Activated gamma-delta T cell (primary cell): Measurements from ENCODE around the gene PPP1R1B.

ENCODE experiments used
- DNase-seq: peaks from one replicate; lab custom pipeline; 2025; lab: John Stamatoyannopoulos, UW

Gene PPP1R1B

DNA sequence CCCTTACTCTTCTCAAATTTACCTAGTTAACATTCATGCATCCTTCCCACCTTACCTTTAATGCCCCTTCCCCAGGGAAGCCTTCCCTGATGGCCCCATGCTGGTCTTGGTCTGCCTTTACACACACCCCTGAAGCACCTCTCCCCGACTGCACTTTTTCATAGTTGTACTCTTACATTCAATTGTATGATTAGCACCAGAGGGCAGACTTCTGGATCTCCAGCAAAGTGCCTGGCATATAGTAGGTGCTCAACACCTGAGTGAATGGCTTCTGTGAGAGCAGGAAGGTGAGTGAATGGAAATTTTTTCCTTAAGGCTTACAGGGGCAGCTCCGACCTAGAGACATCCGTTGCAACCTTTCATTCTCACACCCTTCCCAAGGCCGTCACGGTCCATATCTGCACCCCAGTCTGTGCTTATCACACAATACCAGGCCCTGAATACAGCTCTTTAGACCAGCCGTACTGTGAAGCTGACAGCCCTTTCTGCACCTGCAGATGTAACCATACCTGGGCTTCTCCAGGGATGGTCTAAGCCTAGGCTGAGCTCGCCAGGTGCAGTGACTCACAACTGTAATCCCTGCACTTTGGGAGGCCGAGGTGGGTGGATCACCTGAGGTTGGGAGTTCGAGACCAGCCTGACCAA, 56.7 kb downstream of the PPP1R1B start:
- no peak for DNase-seq

DNA sequence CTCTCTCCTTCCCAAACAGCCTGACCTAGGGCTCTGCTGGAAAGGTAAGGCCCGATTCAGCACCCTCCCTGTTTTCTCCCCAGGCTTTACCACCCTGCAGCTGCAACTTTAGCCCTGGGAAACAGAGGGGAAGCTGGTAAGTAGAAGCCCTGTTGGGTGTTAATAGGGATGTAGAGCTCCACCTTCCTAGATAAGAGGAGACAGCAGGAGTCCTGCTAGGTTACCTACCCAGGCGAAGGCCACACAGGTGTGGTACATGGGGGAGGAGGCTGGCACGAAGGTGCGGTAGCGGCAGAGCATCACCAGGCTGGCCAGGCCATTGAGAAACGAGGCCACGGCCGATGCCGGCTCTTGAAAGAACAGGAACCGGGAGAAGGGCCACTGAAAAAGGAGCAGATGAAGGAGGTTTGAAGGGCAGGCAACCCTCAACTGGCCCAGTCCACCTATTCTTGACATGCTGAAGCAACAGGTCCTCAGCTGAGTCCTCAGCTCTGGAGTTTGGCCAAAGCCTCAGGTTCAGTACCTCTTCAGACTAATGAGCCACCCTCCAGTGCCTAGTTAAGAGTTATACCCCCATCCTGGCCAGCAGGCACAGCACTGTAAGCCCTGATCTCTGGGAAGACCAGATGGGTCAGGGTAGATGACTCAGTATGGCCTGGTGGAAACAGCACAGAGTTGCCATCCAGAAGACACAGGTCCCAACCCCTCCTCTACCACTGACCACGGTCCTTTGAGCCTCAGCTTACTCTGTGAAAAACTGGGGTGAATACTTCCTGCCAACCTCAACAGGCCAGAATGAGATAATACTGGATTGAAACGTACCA, 57.8 kb downstream of the PPP1R1B start:
- DNase-seq = no peak
